ENCODE data around the gene LITAFD. TPM values are rescaled to one million over a fixed set of nuclear protein-coding genes. Genes with fewer than 3 reads are reported as not detected.

The LITAFD gene
- total and polyA plus RNA-seq, 9 of the 15 experiments (the other 6 are each of a cell fraction or from before 2014, with no cell fraction given): not detected

GRCh38 chr16:8868416-8869211, 13.5 kb upstream of the LITAFD start, which contains the start of gene CARHSP1 (continued):
- no peak for TF ChIP-seq ELK3 (CRISPR knock-in tag; IDR thresholded peaks at IDR 0.05)
- TF ChIP-seq CHCHD3 (CRISPR knock-in tag; IDR thresholded peaks at IDR 0.05): no peak
- TF ChIP-seq SMAD4 (CRISPR knock-in tag; conservative IDR thresholded peaks at IDR 0.05): peak; percentile 98
- peak; percentile 61 for TF ChIP-seq SAP30 (IDR thresholded peaks at IDR 0.05; ENCODE audit: borderline replicate concordance, insufficient read depth, low read depth, low read length, poor library complexity, severe bottlenecking)
- TF ChIP-seq POU5F1 (IDR thresholded peaks at IDR 0.05; ENCODE audit: borderline replicate concordance, low read depth, low read length, partially characterized antibody): no peak
- no peak for TF ChIP-seq RCOR1 (IDR thresholded peaks at IDR 0.05; ENCODE audit: borderline replicate concordance in 1 of 2, low read depth in 2 of 2, low read length in 2 of 2)
- no peak; the same call in 1 of the 2 replicates for TF ChIP-seq CEBPB (tag; IDR thresholded peaks at IDR 0.05)
- no peak for TF ChIP-seq IRF9 (tag; IDR thresholded peaks at IDR 0.05)
- TF ChIP-seq ETS1 (conservative IDR thresholded peaks at IDR 0.05; ENCODE audit: control insufficient read depth, low read depth, low read length): peak; percentile 61; the same call in 1 of the 2 replicates
- TF ChIP-seq FOXO4 (CRISPR knock-in tag; IDR thresholded peaks at IDR 0.05): no peak
- peak in 1 of 2 experiments; percentile 75; a peak in 1 of 4 replicates for TF ChIP-seq TBL1XR1 (IDR thresholded peaks at IDR 0.05; ENCODE audit: low read length in 2 of 2)
- no peak for TF ChIP-seq ZNF655 (CRISPR knock-in tag; IDR thresholded peaks at IDR 0.05)
- TF ChIP-seq HOXB6 (CRISPR knock-in tag; IDR thresholded peaks at IDR 0.05; ENCODE audit: borderline replicate concordance): no peak
- peak; percentile 75 for TF ChIP-seq TAF7 (tag; IDR thresholded peaks at IDR 0.05)
- 0 out of 2 replicates have a peak, but pooled peaks have one; percentile 7 for TF ChIP-seq JUND (IDR thresholded peaks at IDR 0.05; ENCODE audit: borderline replicate concordance, low read depth, low read length)
- no peak for TF ChIP-seq JUND (tag; IDR thresholded peaks at IDR 0.05; ENCODE audit: borderline replicate concordance, low read depth, low read length)
- TF ChIP-seq ILF3 (IDR thresholded peaks at IDR 0.05; ENCODE audit: borderline replicate concordance): no peak
- peak; percentile 81 for TF ChIP-seq ARID1B (IDR thresholded peaks at IDR 0.05)
